MM.1S (cell line): ENCODE data around the gene CDH5.

Experiments used
- EZH2 ChIP-seq: fragments of 300-600 bp; sonication (generic); optimal IDR thresholded peaks from 2 replicates; pipeline ENCODE3; 2017; ENCODE audit warnings: low read depth, mild to moderate bottlenecking, antibody characterized with exemption, low read length, mixed read lengths
- TF ChIP-seq, protein P1 (sequence below): fragments of 300-600 bp; sonication (generic); IDR thresholded peaks from 2 replicates; pipeline ENCODE4 v1.5.1; 2016; ENCODE audit warnings: antibody characterized with exemption, low read length, mixed read lengths

DNA sequence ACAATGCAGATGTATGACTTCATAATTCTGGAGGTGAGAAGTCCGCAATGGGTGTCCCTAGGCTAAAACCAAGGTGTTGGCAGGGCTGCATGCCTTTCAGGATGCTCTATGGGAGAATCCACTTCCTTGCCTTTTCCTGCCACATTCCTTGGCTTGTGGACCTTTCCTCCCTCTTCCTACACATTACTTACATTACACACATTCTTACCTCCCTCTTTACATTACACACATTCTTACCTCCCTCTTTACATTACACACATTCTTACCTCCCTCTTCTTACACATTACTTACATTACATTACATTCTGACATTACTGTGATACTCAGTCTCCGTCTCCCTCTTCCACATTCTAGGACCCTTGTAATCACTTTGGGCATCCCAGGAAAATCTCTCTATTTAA is 14.2 kb upstream of the CDH5 start:
- TF ChIP-seq, protein P1, sequence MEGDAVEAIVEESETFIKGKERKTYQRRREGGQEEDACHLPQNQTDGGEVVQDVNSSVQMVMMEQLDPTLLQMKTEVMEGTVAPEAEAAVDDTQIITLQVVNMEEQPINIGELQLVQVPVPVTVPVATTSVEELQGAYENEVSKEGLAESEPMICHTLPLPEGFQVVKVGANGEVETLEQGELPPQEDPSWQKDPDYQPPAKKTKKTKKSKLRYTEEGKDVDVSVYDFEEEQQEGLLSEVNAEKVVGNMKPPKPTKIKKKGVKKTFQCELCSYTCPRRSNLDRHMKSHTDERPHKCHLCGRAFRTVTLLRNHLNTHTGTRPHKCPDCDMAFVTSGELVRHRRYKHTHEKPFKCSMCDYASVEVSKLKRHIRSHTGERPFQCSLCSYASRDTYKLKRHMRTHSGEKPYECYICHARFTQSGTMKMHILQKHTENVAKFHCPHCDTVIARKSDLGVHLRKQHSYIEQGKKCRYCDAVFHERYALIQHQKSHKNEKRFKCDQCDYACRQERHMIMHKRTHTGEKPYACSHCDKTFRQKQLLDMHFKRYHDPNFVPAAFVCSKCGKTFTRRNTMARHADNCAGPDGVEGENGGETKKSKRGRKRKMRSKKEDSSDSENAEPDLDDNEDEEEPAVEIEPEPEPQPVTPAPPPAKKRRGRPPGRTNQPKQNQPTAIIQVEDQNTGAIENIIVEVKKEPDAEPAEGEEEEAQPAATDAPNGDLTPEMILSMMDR, result no peak
- no peak for TF ChIP-seq EZH2
